SK-N-MC (cell line): ENCODE measurements around the gene ABCB8.

Experiments
- EZH2 ChIP-seq: fragments of 200-600 bp; sonication (generic); IDR thresholded peaks from one replicate; pipeline ENCODE4 v1.6.1; 2017; ENCODE audit warnings: antibody characterized with exemption
- FOXP2 ChIP-seq: optimal IDR thresholded peaks from 2 replicates; pipeline ENCODE3; 2011; ENCODE audit warnings: mild to moderate bottlenecking, moderate library complexity; ENCODE audit not compliant: insufficient read depth; ENCODE audit errors: extremely low read length, control extremely low read depth
- POLR2AphosphoS5 ChIP-seq: IDR thresholded peaks from 2 replicates; pipeline ENCODE4 v1.6.1; 2012; ENCODE audit warnings: mild to moderate bottlenecking, low read depth, low read length, borderline replicate concordance

- no peak for TF ChIP-seq EZH2
- no peak for TF ChIP-seq POLR2AphosphoS5
- TF ChIP-seq FOXP2: no peak
Measured at GRCh38 chr7:151035902-151036301, 7.7 kb downstream of the ABCB8 start.
